Esophagus muscularis mucosa (tissue), 4 donors: ENCODE data around the gene MRPL20. TPM values are rescaled to one million over a fixed set of nuclear protein-coding genes. Genes with fewer than 3 reads are reported as not detected.
"Not testable (repeated sequence)": the region's sequence is repeated elsewhere in the genome, so short reads cannot be mapped to it uniquely, and the experiment has no call there.

Source experiments
- DNase-seq: peaks from one replicate; pipeline ENCODE4 v3.0.0-alpha.2; 2017; ENCODE audit errors: extremely low spot score
- H3K27ac ChIP-seq, 4 donors: fragments of 200-600 bp; sonication (generic); replicated peaks in 1 of 4; 1 replicate in 3 of 4; 2 replicates in 1 of 4; pipeline ENCODE4 v1.5.1; 2016 to 2019; ENCODE audit warnings: mild to moderate bottlenecking in 1 of 4
- H3K27me3 ChIP-seq, 4 donors: fragments of 200-600 bp; sonication (generic); one replicate each; pipeline versions ENCODE4 v1.5.1 to v1.6.0; 2016 to 2019
- H3K36me3 ChIP-seq, 4 donors: fragments of 200-600 bp; sonication (generic); one replicate each; pipeline ENCODE4 v1.5.1; 2016 to 2019
- H3K4me1 ChIP-seq, 4 donors: fragments of 200-600 bp; sonication (generic); one replicate each; pipeline ENCODE4 v1.5.1; 2016 to 2019
- H3K4me3 ChIP-seq, 4 donors: fragments of 200-600 bp; sonication (generic); 1 replicate in 2 of 4; 2 replicates in 2 of 4; pipeline ENCODE4 v1.5.1; 2016 to 2019; ENCODE audit warnings: mild to moderate bottlenecking in 4 of 4, moderate library complexity in 1 of 4
- H3K9me3 ChIP-seq, 4 donors: fragments of 200-600 bp; sonication (generic); 1 replicate in 3 of 4; 2 replicates in 1 of 4; pipeline ENCODE4 v1.5.1; 2016 to 2019
- EP300 ChIP-seq: sonication (generic); formaldehyde crosslinking; IDR thresholded peaks from one replicate; pipeline ENCODE4 v1.6.1; 2017; ENCODE audit warnings: antibody characterized with exemption
- POLR2A ChIP-seq: fragments of 450-650 bp; IDR thresholded peaks from one replicate; pipeline ENCODE4 v1.6.1; 2017; ENCODE audit warnings: antibody characterized with exemption, moderate library complexity, mild to moderate bottlenecking, low read depth
- POLR2AphosphoS5 ChIP-seq, 2 donors: sonication (generic); formaldehyde crosslinking; IDR thresholded peaks; one replicate each; pipeline ENCODE4 v1.6.1; 2017; ENCODE audit warnings: antibody characterized with exemption in 2 of 2
- WGBS: methylation state at CpG from one replicate; pipeline ENCODE4 v1.1.5; 2018; 5-methylcytosine and 5-hydroxymethylcytosine counted together
- intact Hi-C: fragments of 100-400 bp; cut with DNase I; formaldehyde crosslinking; loops from one replicate; pipeline ENCODE4 v1.15.1; 2023
- total RNA-seq, 4 donors: library from RNA; depleted of rRNA; stranded (reverse); fragments of >200 nt; gene quantifications; one replicate each; pipeline versions ENCODE4 v1.1.0 to v1.2.1, GENCODE V29; 2016
- TF ChIP-seq, protein P1 (sequence below), 3 experiments: fragments of 200-600 bp in 2 of 3; fragments of 450-650 bp in 1 of 3; sonication (generic) in 2 of 3; IDR thresholded peaks; one replicate each; pipeline ENCODE4 v1.5.1; 2017 to 2019; ENCODE audit warnings: antibody characterized with exemption in 3 of 3, mild to moderate bottlenecking in 2 of 3, moderate library complexity in 1 of 3

MRPL20 gene
- total RNA-seq, 4 donors from 2014 or later: 144 to 175 (median 155) TPM

DNA sequence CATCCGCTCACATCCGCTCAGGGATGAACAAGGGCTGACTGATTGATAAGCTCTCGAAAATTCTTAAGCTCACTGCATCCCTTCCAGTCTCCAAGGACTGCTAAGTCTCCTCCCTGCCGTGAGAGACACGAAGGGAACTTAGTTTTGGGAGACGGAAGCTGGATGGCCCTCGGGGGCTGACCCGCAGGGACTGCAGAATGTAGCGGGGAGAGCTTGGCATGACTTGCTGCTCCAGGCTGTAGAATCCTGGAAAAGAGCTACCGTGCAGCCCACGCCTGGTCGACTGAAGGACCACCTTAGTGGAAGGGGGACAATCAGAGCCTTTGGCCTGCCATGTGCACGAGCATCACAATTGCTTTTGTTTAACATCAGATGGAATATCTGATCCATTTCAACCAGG is 8.7 kb upstream of the MRPL20 start:
- H3K4me1 ChIP-seq: peaks cover 4 to 30% (median 19%) of the 10 kb centered on the region in 4 donors
- TF ChIP-seq, protein P1, sequence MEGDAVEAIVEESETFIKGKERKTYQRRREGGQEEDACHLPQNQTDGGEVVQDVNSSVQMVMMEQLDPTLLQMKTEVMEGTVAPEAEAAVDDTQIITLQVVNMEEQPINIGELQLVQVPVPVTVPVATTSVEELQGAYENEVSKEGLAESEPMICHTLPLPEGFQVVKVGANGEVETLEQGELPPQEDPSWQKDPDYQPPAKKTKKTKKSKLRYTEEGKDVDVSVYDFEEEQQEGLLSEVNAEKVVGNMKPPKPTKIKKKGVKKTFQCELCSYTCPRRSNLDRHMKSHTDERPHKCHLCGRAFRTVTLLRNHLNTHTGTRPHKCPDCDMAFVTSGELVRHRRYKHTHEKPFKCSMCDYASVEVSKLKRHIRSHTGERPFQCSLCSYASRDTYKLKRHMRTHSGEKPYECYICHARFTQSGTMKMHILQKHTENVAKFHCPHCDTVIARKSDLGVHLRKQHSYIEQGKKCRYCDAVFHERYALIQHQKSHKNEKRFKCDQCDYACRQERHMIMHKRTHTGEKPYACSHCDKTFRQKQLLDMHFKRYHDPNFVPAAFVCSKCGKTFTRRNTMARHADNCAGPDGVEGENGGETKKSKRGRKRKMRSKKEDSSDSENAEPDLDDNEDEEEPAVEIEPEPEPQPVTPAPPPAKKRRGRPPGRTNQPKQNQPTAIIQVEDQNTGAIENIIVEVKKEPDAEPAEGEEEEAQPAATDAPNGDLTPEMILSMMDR (IDR thresholded peaks at IDR 0.05): no peak
- no peak for TF ChIP-seq EP300
- no peaks in the 10 kb centered on the region for H3K27me3 ChIP-seq
- no peak overlapping the region for H3K27ac ChIP-seq
- no peaks in the 10 kb centered on the region for H3K36me3 ChIP-seq
- DNase-seq: no peak
- WGBS: 86% methylated on average over 13 of the region's 13 CpGs
- no peaks in the 10 kb centered on the region for H3K9me3 ChIP-seq
- H3K4me3 ChIP-seq: no peak overlapping the region
- intact Hi-C loops: no loop called here

DNA sequence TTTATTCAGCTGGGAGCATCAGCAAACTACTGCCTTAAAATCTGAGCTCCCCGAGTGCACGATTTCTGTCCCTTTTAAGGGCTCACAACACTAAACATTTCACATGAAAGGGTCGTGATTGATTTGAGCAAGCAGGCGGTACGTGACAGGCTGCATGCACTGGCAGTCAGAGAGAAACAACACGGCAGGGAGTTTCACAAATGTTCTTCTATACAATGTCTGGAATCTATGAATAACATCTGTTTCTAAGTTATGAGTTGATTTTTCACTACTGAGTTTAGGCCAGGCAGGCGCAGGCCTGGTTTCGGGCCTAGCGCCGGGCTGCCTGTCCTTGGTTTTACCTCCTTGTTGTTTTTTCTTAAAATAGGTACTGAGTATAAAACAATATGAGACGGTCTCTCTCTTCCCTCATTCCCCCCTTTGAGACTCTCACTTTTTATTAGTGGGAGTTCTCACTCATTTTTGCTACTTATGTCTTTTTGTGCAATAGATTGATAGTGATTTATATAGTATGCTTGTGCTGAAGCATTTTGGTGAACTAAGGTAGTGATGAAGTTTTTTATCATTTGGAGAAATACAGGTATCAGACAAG is 5.3 kb upstream of the MRPL20 start:
- DNase-seq, H3K4me3 ChIP-seq, intact Hi-C loops, H3K27me3 ChIP-seq, H3K36me3 ChIP-seq, H3K9me3 ChIP-seq, H3K27ac ChIP-seq: not testable (repeated sequence)
- H3K4me1 ChIP-seq: peaks cover 12 to 26% (median 21%) of the 10 kb centered on the region in 4 donors
- 93% methylated on average over 11 of the region's 11 CpGs for WGBS

DNA sequence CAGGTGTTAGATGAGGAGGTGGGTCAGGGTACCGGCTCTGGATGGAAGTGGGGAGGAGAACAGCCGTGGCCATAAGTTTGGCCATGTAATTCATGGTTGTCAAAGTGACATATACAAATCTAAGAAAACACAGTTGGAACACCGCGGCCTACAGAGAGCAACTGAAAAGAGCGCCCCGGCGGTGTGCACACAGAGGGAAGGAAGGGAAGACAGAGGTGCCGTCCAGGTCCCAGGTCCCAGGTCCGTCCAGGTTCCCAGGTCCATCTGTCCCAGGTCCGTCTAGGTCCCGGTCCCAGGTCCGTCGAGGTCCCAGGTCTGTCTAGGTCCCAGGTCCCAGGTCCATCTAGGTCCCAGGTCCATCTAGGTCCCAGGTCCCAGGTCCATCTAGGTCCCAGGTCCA is 4.5 kb upstream of the MRPL20 start:
- H3K27ac ChIP-seq: no peak overlapping the region
- WGBS: 86% methylated on average over 13 of the region's 13 CpGs
- no peak overlapping the region for H3K4me3 ChIP-seq
- no peaks in the 10 kb centered on the region for H3K27me3 ChIP-seq
- H3K4me1 ChIP-seq: peaks cover 12 to 29% (median 23%) of the 10 kb centered on the region in 4 donors
- H3K36me3 ChIP-seq: peaks cover 0 to 8% (median 5%) of the 10 kb centered on the region in 4 donors
- no peak for DNase-seq
- no peaks in the 10 kb centered on the region for H3K9me3 ChIP-seq
- TF ChIP-seq, protein P1 (IDR thresholded peaks at IDR 0.05): no peak
- TF ChIP-seq POLR2AphosphoS5 (IDR thresholded peaks at IDR 0.05) (no peak), POLR2A (no peak), EP300 (no peak)
- intact Hi-C loops: no loop called here

DNA sequence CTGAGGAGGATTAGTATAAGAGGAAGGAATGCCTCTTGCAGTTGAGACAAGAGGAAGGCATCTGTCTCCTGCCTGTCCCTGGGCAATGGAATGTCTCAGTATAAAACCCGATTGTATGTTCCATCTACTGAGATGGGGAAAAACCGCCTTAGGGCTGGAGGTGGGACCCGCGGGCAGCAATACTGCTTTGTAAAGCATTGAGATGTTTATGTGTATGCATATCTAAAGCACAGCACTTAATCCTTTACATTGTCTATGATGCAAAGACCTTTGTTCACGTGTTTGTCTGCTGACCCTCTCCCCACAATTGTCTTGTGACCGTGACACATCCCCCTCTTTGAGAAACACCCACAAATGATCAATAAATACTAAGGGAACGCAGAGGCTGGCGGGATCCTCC is 3.1 kb upstream of the MRPL20 start:
- H3K4me3 ChIP-seq, intact Hi-C loops, H3K9me3 ChIP-seq, H3K27ac ChIP-seq, H3K27me3 ChIP-seq, DNase-seq: not testable (repeated sequence)
- peaks cover 4 to 16% (median 14%) of the 10 kb centered on the region in 4 donors for H3K36me3 ChIP-seq
- WGBS: 56% methylated on average over 6 of the region's 8 CpGs
- peaks cover 26 to 43% (median 37%) of the 10 kb centered on the region in 4 donors for H3K4me1 ChIP-seq

DNA sequence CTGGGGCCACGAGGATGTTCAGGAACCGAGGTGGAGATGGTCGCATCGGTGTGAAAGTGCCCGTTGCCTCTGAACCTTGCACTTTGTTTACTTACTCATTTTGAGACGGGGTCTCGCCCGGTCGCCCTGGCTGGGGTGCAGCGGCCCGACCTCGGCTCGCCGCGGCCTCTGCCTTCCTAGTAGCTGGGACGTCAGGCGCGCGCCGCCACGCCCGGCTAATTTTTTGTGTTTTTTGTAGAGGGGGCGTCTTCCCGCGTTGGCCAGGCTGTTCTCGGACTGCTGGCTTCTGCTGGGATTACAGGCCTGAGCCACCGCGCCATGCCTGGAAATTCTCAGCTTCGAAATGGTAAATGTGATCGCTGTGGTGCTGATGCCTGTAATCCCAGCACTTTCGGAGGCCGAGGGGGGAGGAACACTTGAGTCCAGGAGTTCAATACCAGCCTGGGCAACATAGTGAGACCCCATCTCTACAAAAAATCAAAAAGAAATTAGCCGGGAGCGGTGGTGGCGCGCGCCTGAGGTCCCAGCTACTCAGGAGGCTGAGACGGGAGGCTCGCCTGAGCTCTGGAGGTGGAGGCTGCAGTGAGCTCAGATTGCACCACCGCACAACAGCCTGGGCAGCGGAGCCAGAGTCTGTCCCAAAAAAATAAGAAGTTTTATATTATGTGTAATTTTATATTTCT is 684 bp upstream of the MRPL20 start:
- Histone ChIP-seq H3K36me3 (peaks cover 12 to 40% (median 38%) of the 10 kb centered on the region in 4 donors), H3K27me3 (no peaks in the 10 kb centered on the region), H3K4me1 (peaks cover 29 to 49% (median 45%) of the 10 kb centered on the region in 4 donors), H3K27ac (peak overlapping the region; percentile 88 to 92 (median 90)), H3K4me3 (peak overlapping the region; percentile 79 to 98 (median 94)), H3K9me3 (no peaks in the 10 kb centered on the region)
- WGBS: 42% methylated on average over 12 of the region's 41 CpGs
- no peak for DNase-seq
- no peak for TF ChIP-seq POLR2A
- TF ChIP-seq, protein P1 (IDR thresholded peaks at IDR 0.05): peak in 1 of 3 experiments; percentile 25
- intact Hi-C loops: no loop called here
